Ammon's horn (tissue), 1 donor: Measurements from ENCODE around the gene CFAP77.

Experiments used
- DNase-seq: peaks from one replicate; pipeline ENCODE4 v3.0.0-alpha.2; 2016; ENCODE audit warnings: low spot score

The CFAP77 gene

DNA sequence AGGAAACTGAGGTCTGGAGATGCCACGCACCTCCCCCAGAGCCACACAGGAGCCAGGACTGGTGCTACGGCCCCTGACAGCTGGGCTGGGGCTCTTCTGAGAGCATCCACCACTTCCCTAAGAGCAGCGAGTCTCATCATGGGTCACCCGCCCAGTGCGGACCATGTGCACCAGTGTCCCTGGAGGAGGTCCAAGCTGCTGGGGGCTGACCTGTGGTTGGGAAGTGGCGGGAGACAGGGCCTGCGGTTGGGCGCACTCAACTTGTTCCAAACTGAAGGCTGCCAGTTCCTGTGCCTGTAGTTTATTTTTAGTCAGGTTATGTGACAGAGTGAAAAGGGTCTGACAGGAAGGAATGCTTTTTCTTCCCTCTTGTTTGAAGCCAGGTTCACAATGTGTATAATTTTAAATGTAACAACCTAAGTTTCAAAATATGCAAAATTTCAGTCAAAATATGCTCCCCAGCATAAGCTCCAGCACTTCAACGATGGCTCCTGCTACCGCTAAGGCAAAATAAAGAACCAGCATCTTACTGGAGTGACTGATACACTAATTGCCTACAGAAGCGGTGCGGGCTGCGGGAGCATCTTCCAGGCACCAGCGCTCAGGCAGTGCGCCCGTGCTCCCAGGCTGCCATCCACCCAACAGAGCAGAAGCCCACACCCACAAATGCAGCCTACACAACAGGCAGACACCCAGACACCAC lies 187.2 kb downstream of the CFAP77 start:
- peak; percentile 75 for DNase-seq

- DNase-seq = no peak
Measured at GRCh38 chr9:132600326-132600984, 190.4 kb downstream of the CFAP77 start.

GRCh38 chr9:132602207-132602606 lies 192.2 kb downstream of the CFAP77 start:
- DNase-seq = no peak

DNA sequence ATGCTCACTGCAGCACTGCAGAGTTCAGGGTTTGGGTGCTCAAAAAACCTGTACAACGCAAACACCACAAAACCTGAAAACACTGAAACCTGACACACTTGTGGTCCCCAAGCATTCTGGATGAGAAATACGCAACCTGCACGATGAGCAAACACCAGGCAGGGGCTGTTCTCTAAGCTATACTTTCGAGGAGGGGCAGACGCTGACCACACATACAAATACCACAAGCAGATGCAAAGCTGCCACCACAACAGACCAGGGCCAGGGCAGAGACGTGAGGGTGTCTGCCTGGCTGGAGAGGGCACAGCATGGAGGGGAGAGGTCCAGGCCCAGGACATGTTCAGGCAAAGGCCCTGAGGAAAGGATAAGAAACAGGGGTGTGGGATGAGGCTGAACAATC lies 195.4 kb downstream of the CFAP77 start:
- no peak for DNase-seq

GRCh38 chr9:132606066-132606465 lies 196.1 kb downstream of the CFAP77 start:
- DNase-seq = no peak

- DNase-seq = no peak
Measured at GRCh38 chr9:132609184-132609583, 199.2 kb downstream of the CFAP77 start.

GRCh38 chr9:132609829-132610228 lies 199.8 kb downstream of the CFAP77 start:
- DNase-seq = no peak

DNA sequence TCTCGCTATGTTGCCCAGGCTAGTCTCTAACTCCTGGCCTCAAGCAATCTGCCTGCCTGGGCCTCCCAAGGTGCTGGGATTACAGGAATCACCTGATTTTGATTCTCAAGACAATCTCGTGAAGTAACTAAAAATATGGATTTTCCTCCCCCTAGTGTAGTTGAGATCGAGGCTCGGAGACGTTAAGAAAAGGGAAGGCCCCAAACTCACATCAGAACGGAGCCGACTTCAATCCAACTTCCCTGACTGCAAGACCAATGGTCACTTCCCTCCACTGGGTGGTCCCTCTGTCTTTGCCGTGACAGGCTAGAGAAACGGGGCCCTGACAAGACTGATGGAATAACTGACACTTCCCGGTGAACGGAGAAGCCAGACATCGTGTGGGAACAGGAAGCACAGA lies 200.7 kb downstream of the CFAP77 start:
- DNase-seq = no peak

DNA sequence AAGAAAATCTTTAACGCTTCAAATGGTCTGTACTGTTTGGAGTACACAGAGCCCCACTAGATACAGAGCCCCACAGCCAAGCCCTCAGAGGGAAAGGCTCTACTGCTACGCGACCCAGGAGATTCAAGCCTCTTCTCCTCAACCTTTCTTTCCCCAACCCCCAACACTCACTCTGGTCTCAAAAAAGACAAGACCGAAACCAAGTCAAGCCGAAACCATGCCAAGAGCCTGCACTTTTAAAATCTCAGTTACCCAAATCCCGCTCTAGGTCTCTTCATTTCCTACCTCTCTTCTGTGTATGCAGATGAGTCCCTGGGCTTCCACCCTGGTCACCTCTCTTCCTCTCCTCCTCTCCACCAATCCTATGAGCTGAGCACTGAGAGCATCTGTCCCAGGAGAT lies 204.3 kb downstream of the CFAP77 start:
- no peak for DNase-seq

GRCh38 chr9:132615774-132616173 lies 205.8 kb downstream of the CFAP77 start:
- DNase-seq = no peak

DNA sequence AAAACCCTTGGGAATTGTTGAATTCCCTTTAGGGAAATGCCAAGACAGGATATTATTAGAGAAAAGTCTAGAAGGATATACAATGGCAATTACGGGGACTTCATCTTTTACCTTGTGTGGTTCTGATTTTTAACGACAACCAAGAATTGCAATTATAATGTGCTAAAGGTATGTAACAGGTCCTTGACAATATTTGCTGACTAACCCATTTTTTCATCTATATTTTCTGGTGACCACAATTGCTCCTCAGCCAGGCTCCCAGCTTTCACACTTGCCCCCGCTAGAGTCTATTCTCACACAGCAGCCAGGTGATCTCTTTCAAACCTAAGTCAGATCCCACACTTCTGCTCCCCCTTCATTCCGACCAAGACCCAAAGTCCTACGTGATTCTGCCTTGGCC lies 206.7 kb downstream of the CFAP77 start:
- DNase-seq = no peak

DNA sequence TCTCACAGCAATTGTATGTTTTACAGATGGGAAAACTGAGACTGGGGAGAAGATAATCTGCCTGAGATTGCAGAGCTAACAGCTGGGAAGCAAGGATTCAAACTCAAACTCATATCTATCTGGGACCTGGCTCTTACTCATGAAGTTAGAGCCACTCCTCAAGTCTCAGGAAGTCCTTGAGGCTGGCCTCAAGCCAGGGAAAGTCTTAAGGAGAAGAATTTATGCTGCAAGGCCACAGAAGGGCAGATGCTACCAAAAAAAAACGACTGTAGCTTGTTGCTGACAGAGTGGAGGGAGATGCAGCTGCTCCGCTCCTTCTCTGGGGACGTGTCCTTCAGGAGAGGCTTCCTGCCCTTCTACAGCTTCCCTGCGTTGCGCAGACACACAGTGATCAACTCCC lies 212.1 kb downstream of the CFAP77 start:
- DNase-seq = no peak
